Activated naive CD4-positive, alpha-beta T cell treated with Interleukin-2 at 50 U/mL for 16 hours (primary cell): ENCODE data around the gene MLF2.
"Not testable (repeated sequence)": the region's sequence is repeated elsewhere in the genome, so short reads cannot be mapped to it uniquely, and the experiment has no call there.

Experiments
- DNase-seq: peaks from one replicate; pipeline ENCODE4 v3.0.0-alpha.2; 2020

MLF2 gene

DNA sequence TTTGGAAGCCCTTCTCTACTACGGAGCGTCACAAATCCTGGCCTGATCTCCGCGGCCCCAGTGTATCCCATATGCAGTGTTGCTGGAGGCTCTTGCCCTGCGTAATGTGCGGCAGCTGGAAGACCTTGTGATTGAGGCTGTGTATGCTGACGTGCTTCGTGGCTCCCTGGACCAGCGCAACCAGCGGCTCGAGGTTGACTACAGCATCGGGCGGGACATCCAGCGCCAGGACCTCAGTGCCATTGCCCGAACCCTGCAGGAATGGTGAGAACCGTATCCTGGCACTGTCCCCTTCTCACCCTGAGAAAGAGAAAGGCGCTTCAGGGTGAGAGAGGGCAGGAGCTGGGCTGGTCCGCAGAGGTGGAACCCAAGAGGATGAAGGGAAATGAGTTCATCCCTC lies 23.8 kb downstream of the MLF2 start:
- DNase-seq = no peak

DNA sequence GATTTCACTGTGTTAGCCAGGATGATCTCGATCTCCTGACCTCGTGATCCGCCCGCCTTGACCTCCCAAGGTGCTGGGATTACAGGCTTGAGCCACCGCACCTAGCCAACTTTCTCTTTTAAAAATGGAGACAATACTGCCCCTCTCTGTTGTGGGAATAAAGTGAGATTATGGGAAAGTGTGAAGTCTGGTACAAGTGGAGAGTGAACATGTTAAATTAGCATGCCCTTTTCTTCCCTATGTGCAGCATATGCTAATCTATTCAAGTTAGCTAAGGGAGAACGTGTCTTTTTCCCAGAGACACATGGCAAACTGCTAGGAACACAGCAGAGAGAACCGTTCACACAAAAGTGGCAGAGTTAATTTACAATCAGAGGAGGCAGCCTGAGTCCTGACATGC lies 27.6 kb downstream of the MLF2 start:
- DNase-seq = no peak

DNA sequence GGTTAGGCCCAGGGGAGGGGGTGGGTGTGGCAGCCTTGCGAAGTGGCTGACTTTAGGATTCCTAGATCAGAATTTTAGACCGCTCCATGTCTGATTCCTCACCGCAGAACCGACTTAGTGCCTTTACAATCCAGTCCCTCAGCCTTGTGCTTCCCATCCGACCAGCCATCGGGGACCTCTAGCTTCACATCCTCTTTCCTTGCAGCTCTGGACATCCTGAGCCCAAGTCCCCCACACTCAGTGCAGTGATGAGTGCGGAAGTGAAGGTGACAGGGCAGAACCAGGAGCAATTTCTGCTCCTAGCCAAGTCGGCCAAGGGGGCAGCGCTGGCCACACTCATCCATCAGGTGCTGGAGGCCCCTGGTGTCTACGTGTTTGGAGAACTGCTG lies 28.5 kb downstream of the MLF2 start:
- no peak for DNase-seq

DNA sequence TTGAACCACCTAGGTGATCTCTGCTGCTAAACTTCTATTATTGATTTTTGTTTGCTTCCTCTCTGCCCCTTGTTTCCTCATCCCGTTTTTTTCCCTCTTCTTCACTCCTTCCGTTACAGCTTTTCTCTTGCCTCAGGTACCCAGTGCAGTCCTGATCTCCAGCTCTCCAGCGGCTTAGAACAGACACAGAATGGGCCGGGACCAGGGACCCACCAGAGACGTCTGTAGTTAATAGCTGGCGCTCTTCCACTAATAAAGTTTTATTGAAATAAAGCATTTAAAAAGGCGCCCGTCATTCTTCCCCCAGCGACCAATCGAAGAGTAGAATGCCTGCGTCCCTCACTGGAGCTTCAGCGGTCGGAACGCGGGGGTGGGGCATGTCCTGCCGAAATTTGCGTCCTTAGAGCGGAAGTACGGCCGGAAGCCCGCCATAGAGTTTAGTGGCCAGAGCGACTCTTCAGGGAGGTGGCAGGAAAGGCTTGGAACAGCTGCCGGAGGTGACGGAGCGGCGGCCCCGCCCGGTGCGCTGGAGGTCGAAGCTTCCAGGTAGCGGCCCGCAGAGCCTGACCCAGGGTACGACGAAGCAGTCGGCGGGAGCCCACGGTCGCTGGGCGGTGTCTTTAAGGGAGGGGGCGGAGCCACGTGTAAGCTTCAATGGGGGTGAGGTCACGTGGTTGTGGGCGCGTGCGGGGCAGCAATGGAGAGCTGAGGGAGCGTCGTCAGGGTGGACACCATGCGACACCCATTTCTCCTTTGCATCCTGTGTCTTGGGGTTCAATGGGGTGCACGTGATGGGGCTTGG lies 29.1 kb downstream of the MLF2 start, which contains the start of gene COPS7A:
COPS7A (plus strand) TSS at position 440 of the 802 bp plus-strand sequence. CDS start 611 bp downstream, outside the sequence.
- DNase-seq = peak; percentile 97

DNA sequence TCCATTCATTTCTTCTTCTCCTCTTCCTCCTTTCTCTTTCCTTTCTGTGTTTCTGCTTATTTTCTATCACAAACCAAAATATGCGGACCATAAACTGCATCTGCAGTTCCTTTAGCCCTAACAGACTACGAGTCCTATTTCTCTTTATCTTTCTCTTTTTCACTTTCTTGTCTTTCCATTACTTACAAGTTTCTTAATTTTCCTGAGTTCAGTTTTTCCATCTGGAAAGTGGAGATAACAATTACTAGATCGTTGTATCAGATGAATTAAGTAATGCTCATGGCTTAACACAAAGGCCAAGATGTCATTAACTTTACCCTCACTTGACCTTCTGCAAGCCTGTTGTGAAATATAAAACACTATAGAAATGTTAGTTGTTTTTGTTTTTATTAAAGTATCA lies 30.1 kb downstream of the MLF2 start:
- no peak for DNase-seq

DNA sequence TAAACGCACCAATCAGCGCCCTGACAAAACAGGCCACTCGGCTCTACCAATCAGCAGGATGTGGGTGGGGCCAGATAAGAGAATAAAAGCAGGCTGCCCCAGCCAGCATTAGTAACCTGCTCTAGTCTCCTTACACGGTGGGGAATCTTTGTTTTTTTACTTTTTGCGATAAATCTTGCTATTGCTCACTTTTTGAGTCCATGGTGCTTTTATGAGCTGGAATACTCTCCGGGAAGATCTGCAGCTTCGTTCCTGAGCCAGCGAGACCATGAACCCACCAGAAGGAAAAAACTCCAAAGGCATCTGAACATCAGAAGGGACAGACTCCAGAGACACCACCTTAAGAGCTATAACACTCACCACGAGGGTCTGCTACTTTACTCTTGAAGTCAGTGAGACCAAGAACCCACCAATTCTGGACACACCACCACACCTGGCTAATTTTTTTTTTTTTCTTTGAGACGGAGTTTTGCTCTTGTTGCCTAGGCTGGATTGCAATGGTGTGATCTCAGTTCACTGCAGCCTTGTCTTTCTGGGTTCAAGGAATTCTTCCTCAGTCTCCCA lies 36.0 kb downstream of the MLF2 start:
- no peak for DNase-seq

DNA sequence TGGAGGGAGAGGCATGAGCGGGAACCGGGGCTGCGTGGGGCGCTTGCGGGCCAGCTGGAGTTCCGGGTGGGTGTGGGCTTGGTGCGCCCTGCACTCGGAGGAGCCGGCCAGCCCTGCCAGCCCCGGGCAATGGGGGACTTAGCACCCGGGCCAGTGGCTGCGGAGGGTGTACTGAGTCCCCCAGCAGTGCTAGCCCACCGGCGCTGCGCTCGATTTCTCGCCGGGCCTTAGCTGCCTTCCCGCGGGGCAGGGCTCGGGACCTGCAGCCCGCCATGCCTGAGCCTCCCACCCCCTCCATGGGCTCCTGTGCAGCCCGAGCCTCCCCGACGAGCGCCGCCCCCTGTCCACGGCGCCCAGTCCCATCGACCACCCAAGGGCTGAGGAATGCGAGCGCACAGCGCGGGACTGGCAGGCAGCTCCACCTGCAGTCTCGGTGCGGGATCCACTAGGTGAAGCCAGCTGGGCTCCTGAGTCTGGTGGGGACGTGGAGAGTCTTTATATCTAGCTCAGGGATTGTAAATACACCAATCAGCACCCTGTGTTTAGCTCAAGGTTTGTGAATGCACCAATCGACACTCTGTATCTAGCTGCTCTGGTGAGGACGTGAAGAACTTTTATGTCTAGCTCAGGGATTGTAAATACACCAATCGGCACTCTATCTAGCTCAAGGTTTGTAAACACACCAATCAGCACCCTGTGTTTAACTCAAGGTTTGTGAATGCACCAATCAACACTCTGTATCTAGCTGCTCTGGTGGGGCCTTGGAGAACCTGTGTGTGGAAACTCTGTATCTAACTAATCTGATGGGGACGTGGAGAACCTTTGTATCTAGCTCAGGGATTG lies 36.7 kb downstream of the MLF2 start:
- not testable (repeated sequence) for DNase-seq

DNA sequence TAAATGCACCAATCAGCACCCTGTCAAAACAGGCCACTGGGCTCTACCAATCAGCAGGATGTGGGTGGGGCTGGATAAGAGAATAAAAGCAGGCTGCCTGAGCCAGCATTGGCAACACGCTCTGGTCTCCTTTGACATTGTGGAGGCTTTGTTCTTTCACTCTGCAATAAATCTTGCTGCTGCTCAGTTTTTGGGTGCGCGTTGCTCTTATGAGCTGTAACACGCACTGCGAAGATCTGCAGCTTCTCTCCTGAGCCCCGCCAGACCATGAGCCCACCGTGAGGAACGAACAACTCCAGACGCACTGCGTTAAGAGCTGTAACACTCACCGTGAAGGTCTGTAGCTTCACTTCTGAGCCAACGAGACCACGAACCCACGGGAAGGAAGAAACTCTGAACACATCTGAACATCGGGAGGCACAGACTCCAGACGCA lies 44.0 kb downstream of the MLF2 start:
- DNase-seq = no peak

DNA sequence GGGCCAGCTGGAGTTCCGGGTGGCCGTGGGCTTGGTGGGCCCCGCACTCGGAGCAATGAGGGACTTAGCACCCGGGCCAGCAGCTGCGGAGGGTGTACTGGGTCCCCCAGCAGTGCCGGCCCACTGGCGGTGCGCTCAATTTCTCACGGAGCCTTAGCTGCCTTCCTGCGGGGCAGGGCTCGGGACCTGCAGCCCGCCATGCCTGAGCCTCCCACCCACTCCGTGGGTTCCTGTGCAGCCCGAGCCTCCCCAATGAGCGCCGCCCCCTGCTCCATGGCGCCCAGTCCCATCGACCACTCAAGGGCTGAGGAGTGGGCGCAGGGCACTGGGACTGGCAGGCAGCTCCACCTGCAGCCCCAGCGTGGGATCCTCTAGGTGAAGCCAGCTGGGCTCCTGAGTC lies 44.6 kb downstream of the MLF2 start:
- not testable (repeated sequence) for DNase-seq

DNA sequence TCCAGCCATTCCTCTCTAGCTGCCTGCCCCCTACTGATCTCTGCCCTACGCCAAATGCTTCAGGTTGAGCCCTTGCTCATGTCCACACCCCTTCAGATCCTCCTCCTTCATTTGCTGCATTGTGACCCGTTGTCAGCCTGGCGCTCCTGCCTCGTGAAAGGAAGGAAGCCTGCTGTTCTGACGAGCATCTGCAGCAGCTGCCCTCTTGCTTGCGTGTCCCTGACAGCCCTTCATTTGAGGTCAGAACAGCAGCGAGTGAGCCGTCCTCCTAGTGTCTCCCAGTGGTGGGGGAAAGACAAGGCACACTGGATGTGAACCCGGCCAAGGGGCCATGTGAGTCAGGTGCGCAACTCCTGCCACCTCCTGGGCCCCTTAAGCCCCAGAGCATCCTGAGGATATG lies 49.3 kb downstream of the MLF2 start:
- no peak for DNase-seq

DNA sequence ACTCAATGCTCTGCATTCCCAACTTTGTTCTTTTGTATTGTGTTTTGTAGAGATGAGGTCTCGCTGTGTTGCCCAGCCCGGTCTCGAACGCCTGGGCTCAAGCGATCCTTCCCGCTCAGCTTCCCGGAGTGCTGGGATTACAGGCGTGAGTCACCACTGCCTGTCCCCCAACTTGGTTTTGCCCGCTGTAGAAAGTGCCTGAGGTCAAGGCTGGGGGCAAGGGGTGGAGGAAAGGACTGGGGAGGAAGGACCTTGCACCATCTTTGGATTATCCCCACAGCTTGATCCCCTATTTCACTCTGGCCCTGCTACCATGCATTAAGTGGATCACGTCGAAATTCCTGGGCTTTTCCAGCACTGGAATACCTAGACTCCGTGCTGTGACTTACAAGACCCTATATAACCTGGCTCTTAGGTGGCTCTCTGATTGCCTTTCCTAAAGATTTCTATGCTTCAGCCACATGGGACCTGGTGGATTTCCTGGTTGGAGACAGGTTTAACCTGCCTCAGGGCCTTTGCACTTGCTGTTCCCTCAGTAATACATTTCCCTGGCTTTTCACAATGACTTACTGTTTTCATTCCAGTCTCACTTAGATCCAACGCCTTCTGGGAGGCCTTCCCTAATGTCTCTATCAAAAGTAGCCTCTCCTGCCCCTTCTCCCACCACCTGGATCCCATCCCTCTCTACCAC lies 51.7 kb downstream of the MLF2 start:
- DNase-seq = no peak

DNA sequence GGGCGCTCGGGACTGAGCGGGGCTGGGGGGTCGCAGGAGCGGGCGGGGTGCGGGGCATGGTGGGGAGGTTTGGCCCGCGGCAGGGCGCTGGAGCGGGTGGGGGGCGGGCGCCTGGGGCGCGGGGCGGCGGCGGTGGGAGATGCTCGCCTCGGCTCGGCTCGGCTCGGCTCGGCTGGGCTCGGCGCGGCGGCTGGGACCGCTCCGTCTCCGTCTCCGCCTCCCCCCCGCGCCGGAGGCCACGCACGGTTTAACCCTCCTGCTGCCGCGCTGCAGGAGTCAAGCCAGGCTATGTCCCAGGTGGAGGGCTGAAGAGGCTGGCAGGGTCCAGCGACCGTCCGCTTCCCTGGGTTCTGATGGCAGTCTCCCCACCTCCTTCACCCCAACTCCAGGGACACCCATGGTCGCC lies 52.3 kb downstream of the MLF2 start, which contains the start of gene PIANP:
PIANP (minus strand) TSS at position 170 of the 406 bp plus-strand sequence. CDS start 2,754 bp downstream, outside the sequence.
- peak; percentile 45 for DNase-seq

DNA sequence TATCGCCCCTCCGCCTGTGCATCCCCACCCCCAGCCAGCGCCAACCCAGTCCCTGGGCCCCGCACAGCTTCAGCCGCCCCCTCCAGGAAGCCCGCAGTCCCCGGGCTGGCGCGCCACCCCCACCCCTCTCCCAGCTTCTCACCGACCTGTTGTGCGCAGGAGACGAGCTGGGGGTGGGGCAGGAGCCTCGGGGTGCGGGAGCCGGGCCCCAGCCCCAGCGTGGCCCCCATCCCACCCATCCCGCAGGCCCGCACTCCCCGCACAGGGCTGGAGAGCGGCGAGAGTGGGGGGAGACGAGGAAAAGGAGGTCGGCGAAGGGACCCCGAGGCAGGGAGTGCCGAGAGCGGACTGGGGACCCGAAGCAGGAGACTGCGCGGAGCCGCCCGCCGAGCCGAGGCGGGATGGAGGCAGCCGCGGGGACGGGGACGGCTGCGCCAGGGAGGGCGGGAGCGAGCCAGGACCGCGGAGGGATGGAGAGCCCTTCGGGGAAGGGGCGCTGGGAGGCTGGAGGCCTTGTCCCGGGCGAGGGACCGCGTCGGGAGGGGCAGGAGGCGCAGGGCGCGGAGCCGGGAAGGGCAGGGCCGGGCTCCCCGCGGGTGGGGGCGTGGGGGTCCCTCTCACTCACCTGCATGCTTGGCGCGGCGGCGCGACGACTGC lies 52.8 kb downstream of the MLF2 start:
- DNase-seq = peak; percentile 17

DNA sequence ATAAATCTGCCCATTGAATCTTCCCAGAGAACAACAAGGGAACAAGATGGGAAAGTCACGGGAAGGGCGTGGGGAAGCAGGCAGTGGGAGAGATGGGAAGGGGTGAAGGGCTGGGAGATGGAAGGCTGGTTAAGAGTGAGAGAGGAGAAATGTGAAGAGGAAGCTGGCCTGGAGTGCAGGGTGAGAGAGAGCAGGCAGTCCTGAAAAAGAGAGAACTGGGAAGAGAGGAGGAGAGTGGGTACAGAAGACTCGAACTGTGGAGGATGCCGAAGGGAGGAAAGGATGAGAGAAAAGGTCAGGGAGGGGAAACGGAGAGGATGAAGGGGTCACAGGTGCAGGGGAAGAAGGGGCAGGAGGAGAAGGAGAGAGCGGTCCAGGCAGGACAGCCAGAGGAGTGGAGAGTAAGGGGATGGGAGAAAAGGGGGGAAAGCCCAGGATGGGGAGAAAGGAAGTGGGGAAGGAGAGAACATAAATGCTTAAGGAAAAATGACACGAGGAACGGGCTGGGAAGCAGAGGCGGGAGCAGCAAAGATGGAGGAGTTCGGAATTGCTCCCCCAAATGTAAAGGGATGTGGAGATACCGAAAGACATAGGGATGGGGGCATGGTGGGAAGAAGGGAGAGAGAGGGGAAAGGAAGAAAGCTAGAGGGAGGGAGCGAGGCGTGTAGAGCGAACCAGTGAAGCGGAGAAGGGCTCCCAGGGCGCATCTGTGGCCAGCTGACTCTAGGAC lies 53.5 kb downstream of the MLF2 start:
- no peak for DNase-seq

DNA sequence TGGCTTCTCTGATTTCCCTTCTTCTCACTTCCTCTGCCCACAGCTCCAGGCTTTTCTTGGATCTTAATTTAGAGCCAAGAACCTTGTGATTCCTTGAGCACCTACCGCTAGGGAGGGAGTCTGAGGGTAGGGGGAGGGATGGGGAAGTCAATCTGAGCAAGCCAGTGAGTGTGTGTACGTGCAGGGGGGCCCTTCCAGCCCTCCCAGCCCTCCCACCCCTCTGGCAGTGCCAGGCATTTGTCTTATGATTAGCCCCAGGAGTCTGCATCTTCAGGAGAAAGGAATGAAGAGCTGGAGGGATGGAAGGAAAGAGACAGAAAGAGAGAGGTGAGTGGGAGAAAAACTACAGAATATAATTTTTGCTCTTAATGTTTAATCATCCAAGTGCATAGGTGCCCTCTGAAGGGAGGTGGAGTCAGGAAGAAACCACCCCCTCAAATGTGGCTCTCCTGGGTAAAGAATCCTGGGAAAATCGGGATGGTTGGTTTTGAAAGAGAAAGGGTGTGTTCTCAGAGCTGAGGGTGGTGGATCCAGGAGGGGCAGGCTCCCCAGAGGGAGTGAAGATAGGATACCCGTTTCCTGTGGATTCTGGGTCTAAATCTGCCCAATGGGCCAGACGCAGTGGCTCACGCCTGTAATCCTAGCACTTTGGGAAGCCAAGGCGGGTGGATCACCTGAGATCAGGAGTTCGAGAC lies 54.4 kb downstream of the MLF2 start:
- no peak for DNase-seq
